Measurements from ENCODE around the gene AKAP5.

Gene AKAP5

DNA sequence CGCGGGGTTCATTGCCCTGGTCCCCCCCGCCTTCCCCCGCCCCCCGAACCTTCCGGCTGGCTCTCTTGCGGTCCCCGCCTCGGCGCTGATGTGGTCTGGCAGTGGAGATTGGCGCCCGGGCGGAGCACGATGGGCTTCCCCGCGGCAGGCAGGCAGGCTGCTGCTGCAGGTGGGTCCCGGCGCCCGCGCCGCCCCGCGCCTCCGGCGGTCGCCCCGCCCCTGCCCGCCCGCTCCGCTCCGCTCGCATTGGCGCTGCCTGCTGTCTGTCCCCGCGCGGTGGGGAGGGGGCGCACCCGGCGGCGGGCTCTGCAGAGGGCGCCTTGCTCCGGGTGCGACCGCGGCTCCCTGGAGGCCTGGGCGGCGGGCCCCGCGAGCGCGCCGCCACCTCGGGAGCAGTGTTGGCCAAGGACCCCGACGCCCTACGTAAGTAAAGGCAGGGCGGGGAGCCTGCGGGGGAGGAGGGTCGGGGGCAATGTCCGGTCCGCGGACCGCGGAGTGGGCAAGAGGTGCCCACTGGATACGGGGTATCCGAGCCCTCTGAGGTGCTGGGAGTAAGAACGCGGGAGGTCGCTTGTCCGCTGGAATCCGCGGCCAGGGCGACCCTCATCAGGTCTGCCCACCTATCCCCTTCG, at the start of gene AKAP5:
Gene AKAP5, plus strand, starts transcription at position 309 of the 632 bp plus-strand sequence. CDS start 2,896 bp downstream, outside the sequence.
- DNase-seq: peak; percentile 33

GRCh38 chr14:64416348-64416932, 48.9 kb upstream of the AKAP5 start:
- no peak for DNase-seq

DNA sequence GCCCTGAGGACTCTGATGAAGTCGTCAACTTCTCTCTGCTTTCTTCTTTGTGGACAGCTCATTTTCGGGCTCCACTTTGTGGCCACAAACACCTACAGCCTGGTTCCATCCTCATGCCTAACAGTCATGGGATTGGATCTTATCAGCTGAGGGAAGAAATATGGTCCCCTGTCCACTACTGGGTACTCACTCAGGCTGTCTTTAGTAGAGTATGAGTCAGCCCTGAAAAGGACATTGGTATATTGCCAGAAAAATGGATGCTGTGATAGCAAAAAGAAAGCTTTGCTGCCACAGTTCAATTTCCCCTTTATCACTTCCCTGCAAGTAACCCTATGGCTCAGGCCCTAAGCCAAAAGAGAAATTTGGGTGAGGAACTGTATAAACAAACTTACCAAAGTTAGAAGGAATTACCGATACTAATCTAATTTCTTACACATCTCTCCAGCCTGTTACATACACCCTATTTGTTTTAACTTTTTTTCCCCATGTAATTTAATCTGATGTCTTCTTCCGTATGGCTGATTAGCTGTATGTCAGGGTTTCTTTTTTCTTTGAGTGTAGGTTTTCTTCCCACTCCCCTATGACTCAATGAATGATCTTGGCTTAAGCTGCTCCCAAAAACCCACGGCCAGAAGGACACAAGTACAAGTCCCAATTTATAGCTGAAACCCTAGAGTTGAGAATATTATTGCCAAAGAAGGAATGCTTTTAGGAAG, 48.1 kb upstream of the AKAP5 start:
- DNase-seq: no peak

GRCh38 chr14:64417771-64418125, 47.6 kb upstream of the AKAP5 start:
- DNase-seq: no peak

DNA sequence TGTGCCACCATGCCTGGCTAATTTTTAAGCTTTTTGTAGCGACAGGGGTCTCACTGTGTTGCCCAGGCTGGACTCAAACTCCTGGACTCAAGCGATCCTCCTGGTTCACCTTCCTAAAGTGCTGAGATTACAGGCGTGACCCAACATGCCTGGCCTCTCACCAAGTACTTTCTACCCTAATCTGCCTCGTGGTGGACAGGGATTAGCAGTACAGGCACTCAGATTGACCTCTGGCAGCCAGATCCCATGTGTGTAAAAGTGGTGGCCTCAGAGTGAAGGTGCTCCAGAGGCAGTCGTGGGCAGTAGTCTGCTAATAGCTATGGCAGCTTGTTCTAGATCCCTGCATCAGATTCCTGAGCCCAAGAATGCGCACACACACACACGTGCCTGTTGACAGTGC, 46.3 kb upstream of the AKAP5 start:
- DNase-seq: no peak

DNA sequence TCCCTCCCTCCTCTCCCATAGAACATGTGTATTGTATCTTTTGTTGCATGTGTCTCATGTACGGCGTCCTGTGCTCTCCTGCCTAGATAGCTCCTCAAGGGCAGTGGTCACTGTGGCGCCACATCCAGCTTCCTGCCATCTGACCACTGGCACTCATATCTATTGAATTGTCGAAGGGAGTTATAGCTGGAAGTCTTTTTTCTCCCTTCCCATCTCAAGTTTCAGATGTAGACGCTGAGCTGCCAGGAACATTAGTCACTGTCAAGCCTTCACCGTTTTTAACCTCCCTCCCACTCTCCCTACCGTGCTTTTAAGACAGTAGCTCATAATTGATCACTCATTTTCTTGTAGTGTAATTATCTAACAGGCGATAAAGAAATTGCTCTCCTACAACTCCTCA, 44.1 kb upstream of the AKAP5 start:
- DNase-seq: no peak

DNA sequence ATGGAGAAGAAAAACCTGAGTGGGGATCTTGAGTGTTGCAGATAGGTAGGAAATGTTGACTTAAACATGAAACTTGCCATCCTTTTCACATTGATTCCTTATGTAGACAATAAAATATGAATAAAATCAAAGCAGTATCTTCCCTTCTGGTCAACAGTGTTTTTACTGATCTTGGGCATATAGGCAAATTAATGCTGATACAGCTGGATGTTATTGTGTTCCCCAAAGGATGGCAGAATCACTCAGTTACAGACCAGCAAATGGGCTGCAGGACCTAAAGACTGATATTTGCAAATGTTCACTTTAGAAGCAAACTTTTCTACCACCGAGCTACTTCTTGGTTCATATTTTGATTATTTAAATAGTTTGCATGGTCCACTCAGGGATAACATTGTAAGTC, 43.3 kb upstream of the AKAP5 start:
- no peak for DNase-seq

DNA sequence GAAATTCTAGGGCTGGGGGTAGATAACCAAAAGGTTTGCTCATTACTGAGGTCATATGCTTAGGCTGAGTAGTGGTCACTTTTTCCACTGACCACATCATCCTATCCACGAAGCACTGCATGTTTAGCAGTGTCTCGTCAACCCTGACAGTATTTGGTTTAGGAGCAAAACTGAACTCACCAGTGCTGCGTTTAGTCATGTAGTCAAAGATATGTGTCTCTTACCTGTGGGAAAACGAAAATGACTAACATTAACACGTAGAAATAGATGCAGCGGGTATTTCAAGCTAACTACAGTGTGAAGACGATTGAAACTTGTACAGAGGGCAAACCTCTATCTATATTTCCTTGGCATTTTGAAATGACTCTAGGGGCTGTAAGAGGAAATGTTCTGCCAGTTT, 42.5 kb upstream of the AKAP5 start:
- no peak for DNase-seq

DNA sequence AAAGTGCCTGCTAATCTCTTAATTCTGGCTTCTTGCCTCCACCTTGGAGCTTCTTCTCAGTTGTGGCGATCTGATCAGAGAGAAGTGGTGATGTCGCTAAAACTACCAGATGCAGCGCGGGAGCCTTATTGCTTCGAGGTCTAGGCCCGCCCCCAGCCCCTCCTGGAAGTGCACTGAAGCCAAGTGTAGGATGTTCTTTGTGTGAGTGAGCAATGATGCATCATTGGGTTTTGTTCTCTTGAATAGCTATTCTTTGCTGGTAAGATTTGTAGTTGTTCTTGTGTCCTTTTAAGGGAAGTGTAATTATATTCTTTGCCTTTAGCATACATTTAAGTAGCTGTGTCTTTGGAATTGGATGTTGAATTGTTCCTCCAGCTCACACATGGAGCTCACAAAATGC, 41.3 kb upstream of the AKAP5 start:
- no peak for DNase-seq

DNA sequence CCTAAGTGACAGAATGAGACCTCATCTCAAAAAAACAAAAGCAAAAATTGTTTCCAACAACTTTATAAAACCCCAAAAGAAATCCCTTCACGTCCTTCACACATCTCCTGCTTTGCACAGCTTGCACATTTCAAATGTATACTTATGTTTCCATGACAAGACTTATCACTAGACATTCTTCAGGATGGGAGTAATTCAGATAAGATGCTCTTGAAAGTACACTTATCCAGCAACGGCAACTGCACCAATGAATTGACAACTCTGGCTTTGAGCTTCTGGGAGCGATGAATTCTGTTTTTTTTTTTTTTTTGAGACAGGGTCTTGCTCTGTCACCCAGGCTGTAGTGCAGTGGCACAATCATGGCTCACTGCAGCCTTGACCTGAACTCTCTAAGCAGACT, 30.8 kb upstream of the AKAP5 start:
- no peak for DNase-seq

DNA sequence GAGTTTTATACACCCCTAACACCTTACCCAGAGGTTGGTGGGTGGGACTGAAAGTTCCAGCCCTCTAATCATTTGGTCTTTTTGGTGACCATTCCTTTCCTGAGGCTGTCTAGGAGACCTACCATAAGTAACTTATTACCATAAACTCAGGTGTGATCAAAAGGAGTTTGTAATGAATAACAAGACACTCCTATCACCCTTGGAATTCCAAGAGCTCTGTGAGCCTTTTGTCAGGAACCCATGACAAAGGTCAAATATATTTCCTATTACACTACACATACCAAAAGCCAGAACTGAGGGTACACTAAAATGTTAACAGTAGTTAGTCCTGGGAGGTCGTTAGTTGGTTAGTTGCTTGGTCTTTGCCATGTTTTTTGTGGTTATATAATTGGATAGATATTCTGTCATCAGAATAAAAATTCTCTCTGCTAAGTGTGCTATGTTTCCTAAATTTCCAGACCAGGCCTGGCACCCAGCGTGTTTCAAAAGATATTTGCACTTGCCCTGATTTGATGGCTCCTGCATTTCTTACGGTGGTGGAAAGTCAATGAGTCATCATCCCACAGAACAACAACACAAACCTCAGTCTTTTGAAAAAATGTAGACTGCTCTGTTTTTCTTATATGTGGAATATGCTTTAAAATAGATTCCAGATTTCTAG, 27.0 kb upstream of the AKAP5 start:
- no peak for DNase-seq

DNA sequence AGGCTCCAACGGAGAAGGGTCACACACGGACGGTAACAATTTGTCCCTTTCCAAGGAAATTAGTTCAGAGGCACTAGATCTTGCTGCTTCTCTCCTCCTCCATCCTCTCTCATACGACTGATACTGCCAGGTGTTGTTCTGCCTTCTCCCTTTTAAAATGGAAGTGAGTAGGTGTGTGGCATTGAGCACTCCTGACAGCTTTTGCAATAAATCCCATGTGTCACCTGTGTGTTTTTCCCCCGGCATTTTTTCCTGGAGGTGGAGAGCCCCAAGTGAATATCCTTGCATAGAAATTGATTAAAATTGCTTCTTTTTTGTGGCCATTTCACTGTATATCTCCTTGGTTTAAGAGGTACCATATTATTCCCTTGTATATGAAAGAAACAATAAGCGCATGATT, 26.2 kb upstream of the AKAP5 start:
- DNase-seq: no peak

DNA sequence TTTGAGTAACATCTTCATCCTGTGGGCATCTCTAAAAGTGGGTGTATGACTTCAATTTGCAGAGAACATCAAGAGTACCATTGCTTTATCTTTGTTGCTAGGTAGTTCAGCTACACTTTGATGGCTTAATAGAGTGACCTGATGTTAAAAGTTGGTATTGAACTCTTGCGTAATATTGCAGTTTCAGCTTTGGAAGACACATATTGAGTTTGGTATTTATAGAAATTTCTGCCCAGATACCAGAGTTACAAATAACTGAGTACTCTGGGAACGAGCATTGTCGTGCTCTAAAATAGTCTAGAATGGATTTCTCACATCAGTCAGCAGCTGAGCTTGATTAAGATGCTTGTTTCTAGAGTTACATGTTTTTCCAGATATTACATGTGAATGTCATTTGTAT, 24.8 kb upstream of the AKAP5 start:
- DNase-seq: no peak

DNA sequence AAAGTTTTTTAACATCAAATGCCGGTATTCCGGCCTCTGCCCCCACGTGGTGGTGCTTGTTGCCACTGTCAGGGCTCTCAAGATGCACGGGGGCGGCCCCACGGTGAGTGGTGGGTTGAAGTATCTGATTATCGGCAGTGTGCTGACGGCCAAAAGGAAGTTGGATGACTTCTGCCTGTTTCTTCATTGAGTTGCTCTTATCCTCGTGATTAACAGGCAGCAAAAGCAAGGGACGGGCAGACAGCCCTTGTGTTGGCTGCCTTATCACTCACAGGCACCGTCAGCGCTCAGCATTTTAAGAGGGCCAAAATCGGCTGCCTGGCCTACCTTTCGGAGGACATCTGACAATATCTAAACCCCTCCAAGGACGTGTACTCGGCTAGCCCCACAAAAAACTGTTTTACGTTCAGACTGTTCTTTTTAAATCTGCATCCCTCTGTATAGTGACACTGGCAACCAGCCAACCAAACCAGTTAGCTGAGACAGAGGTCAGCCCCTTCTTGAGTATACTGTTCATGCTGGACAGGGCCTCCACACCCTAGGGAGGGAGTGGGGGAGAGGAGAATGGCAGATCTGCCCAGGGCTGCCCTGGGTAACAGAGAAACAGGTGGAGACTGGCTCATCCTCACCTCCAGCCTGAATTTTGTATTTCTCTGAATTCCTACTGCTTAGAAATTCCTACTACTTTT, 22.9 kb upstream of the AKAP5 start:
- DNase-seq: no peak

GRCh38 chr14:64444140-64444539, 21.2 kb upstream of the AKAP5 start:
- no peak for DNase-seq

DNA sequence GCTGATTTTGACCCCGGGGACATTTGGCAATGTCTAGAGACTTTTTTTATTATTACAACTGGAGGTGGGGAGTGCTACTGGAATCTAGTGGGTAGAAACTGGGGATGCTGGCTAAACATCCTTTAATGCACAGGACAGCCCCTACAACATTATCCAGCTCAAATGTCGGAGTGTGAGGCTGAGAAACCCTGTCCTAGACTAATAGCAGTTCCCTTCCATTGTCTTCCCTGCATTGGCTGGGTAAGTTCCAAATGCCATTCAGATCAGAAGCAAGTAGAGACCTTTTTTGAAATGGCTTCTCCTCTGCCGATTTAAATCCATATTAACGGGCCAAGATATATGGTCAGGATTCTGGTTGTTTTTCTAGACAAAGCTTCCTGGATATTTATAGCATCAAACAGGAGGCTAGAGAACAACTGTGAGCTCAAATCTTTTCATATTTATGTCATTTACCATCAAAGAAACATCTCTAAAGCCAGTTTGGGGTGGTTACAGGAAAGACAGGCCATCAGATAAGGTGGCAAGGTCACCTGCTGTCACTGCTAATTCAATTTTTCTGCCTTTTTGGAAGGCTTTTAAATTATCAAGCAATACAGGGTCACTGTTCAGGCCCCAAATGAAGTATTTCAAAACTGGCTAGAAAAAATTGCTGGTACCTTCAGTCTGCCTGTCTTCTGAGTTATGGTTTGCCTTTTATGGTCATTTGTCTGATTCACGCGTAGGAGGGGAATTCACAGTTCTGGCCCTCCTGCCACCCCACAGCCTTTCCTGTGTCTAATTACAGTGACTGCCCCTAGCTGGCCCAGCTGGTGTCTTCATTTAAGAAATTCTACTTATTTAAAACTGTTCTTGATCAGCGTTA, 20.1 kb upstream of the AKAP5 start:
- DNase-seq: peak; percentile 20

DNA sequence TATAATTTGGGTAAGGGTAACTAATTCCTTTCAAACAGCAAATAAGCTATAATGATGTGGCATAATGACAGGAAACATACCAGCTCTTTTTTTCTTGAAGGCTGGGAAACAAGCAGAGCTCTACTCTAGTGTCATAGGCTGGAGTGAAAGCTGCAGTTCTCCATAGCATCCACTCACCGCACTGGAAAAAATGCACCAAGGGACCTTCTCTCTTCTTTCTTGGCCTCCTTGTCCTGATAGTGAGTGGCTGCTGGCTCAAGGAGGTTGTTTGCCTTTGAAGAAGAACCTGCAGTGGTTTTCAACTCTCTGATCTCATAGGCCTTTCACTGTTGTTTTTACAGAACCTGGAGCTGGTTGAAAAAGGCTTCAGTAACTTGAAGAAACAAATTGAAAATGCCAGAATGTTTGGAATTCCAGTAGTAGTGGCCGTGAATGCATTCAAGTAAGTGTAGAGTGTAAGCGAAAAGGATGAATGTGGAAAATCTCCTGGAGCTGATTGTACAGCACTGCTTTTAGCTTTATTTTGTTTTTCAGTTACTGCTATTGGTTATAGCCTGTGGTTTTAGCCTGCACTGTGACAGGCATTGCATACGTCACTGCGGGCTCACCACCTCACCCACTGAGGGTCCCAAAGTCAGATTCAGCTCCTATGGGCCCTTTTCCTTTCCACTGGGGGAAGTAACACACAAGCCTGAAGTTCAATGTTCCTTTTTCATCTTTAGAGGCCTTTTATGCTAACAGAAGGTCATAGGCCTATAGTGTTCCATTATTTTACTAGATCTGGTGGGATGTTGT, 17.2 kb upstream of the AKAP5 start:
- no peak for DNase-seq

GRCh38 chr14:64450255-64450654, 15.0 kb upstream of the AKAP5 start:
- DNase-seq: no peak

DNA sequence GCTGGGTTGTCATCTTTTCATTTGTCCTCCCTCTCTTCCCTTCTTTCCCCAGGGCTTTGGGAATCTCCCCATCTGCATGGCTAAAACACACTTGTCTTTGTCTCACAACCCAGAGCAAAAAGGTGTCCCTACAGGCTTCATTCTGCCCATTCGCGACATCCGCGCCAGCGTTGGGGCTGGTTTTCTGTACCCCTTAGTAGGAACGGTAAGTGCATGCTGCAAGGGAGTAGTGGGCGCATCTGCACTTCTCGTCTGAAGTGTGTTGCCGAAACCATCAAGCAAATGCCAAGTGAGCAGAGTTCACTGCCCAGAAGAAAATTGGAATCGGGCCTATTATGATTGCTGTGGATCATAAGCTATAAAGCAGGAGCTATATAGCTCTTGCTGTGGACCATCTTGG, 10.6 kb upstream of the AKAP5 start:
- no peak for DNase-seq

DNA sequence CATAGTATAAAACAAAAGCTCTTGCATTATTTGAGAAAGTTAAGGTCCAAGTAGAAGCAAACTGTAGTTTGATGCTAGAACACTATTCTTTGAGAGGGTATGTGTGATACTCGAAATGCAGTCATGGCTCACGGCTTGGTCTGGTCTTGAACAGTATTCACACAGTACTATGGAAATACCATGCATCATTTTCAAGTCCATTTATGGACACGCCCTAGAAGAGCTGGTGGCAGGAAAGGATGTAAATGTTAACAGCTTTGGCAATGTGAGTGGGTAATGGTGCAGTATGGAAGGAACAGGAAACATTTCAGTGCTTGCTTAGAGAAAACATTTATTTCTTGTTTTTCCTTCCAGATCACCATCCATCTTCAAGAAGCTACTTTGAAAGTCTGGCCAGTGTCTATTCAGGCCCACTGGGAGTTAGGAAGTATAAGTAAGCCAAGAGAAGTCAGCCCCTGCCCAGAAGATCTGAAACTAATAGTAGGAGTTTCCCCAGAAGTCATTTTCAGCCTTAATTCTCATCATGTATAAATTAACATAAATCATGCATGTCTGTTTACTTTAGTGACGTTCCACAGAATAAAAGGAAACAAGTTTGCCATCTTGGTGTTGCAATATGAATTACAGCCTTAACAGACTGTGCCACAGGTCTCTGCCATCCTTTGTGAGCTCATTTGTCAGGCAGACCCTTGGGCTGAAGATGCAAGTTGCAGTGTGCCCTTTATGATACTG, 5.7 kb upstream of the AKAP5 start:
- DNase-seq: no peak

GRCh38 chr14:64461221-64461620, 4.1 kb upstream of the AKAP5 start:
- no peak for DNase-seq

Measured in activated T-cell treated with anti-CD3 and anti-CD28 coated beads for 4 hours (primary cell).